ENCODE results near the gene SOD2. TPM values are rescaled to one million over a fixed set of nuclear protein-coding genes. Genes with fewer than 3 reads are reported as not detected.

SOD2 gene
- total and polyA plus RNA-seq, 2 of the 13 experiments (the other 11 are each of a cell fraction or from before 2014, with no cell fraction given), result 304 to 309 TPM

- TF ChIP-seq PREB (CRISPR knock-in tag; IDR thresholded peaks at IDR 0.05), result no peak; the same call in 1 of the 2 replicates
- TF ChIP-seq ZNF333 (CRISPR knock-in tag; IDR thresholded peaks at IDR 0.05; ENCODE audit: borderline replicate concordance), result peak; percentile 65; the same call in 1 of the 2 replicates
- peak; percentile 77 for TF ChIP-seq NFAT5 (CRISPR knock-in tag; IDR thresholded peaks at IDR 0.05)
- no peak; the same call in 1 of the 2 replicates for TF ChIP-seq GFI1 (CRISPR knock-in tag; IDR thresholded peaks at IDR 0.05; ENCODE audit: borderline replicate concordance)
- TF ChIP-seq ZNF160 (CRISPR knock-in tag; IDR thresholded peaks at IDR 0.05), result peak; percentile 92; the same call in 1 of the 2 replicates
- no peak for TF ChIP-seq BCLAF1 (IDR thresholded peaks at IDR 0.05)
- TF ChIP-seq ZNF572 (CRISPR knock-in tag; IDR thresholded peaks at IDR 0.05), result peak; percentile 90
- TF ChIP-seq POGK (CRISPR knock-in tag; conservative IDR thresholded peaks at IDR 0.05), result peak; percentile 90
- TF ChIP-seq ZNF335 (CRISPR knock-in tag; IDR thresholded peaks at IDR 0.05), result peak; percentile 93
- peak; percentile 86 for TF ChIP-seq HOXA3 (CRISPR knock-in tag; IDR thresholded peaks at IDR 0.05)
- no peak for TF ChIP-seq CHCHD3 (CRISPR knock-in tag; IDR thresholded peaks at IDR 0.05)
- no peak for TF ChIP-seq ISX (CRISPR knock-in tag; conservative IDR thresholded peaks at IDR 0.05)
- peak; percentile 71; the same call in 1 of the 2 replicates for TF ChIP-seq ZFP37 (CRISPR knock-in tag; IDR thresholded peaks at IDR 0.05; ENCODE audit: borderline replicate concordance)
- TF ChIP-seq GMEB2 (CRISPR knock-in tag; IDR thresholded peaks at IDR 0.05; ENCODE audit: low read depth), result peak; percentile 4; the same call in 1 of the 2 replicates
- peak; percentile 94 to 96 for TF ChIP-seq POLR2A (IDR thresholded peaks at IDR 0.05; ENCODE audit: insufficient read depth in 1 of 2, low read depth in 2 of 2, low read length in 2 of 2)
Observed at GRCh38 chr6:159693128-159693893, at the start of gene SOD2 (continued).
